GM21576 (cell line): ENCODE data around the gene C3orf70.

ENCODE experiments used
- ATAC-seq: cut with Tn5 transposase; IDR thresholded peaks from one replicate; pipeline ENCODE4 v1.9.1; 2021; ENCODE audit warnings: mild to moderate bottlenecking, moderate library complexity; ENCODE audit not compliant: unreplicated experiment

C3orf70 gene

DNA sequence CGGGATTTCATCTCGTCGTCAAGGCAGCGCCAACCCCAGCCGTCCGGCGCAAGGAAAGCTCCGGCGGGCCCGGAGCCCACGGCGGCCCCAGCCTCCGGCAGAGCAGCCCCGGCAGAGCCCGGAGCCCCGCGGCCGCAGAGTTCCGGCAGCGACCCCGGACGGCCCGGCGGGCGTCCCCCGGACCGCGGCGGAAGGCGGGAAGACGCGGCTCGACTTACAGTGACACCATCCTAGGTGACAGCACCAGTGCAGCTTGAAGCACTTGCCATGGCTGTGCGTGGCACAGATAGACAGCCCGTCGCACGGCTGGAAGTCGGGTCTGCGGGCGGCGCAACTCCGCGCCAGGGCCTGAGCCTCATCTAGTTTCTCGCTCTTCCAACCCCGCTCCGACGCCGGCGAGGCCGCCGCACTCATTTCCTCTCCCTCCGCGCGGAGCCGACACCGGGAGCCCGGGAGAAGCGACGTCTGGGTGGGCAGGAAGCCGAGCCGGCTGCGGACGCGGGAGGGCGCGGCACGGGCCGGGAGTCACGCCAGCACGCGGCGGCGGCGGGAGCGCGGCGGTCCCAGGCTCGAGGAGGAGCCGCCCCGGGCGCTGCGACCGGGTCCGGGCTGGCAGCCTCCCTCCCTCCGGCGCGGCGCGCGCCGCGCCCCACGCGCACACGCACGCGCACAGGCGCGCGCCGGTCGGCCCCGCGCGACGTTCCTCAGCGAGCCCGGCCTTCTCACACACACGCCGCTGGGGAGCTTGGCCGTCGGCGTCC is at the start of gene C3orf70:
TSS of gene C3orf70 (minus strand) at position 651 of the 761 bp plus-strand sequence. CDS start at position 414, 237 bp downstream.
- peak; percentile 51 for ATAC-seq

DNA sequence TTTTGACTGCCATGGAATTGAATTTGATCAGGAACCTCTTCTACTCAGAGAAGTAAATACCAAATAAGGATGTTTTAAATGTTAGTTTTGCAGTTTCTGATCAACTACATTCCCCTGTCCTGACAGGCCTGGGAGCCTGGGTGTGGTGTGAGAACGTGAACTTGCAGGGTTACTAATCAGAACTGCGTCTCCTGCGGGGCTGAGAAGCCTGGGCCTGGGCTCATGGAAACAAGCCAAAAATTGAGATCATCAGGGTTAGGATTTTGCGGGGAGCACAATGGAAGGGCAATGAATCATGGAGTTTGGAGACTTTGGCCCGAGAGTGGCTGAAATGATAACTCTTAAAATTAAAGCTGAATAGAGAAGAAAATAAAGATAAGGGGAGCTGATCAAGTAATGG is 47.8 kb upstream of the C3orf70 start:
- no peak for ATAC-seq

GRCh38 chr3:185199671-185200070 is 46.8 kb upstream of the C3orf70 start:
- ATAC-seq: no peak

- ATAC-seq: no peak
Observed at GRCh38 chr3:185199206-185199605, 46.3 kb upstream of the C3orf70 start.

DNA sequence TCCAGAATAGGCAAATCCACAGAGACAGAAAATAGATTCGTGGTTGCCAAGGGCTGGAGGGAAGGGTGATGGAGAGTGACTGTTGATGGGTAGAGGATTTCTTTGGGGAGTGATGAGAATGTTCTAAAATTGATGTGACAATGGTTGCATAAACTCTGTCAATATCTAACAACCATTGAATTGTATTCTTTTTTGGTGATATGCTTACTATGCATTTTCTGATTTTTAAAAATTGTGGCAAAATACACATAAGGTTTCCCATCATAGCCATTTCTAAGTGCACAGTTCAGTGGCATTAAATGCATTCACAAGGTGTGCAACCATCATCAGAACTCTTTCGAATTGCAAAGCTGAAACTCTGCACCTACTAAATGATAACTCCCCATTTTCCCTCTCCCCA is 44.2 kb upstream of the C3orf70 start:
- no peak for ATAC-seq

- ATAC-seq: no peak
Observed at GRCh38 chr3:185195652-185196051, 42.8 kb upstream of the C3orf70 start.

DNA sequence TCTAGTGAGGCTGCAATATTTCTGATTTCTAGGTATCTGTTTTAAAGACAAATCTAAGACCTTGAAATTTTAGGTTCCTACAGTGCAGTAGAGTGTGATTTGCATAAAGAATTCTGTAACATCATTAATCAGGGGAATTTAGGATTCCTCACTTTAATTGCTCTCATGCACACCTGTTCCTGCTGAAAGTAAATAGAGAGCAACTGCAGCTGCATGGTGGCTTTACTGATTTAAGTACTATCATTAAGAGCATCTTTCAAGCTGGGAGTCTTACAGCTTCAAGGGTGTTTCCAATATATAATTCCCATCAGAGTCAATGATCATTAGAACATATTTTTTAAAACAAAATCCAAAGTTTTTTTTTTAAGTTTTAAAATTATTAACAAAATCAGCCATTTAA is 36.0 kb upstream of the C3orf70 start:
- ATAC-seq: no peak

DNA sequence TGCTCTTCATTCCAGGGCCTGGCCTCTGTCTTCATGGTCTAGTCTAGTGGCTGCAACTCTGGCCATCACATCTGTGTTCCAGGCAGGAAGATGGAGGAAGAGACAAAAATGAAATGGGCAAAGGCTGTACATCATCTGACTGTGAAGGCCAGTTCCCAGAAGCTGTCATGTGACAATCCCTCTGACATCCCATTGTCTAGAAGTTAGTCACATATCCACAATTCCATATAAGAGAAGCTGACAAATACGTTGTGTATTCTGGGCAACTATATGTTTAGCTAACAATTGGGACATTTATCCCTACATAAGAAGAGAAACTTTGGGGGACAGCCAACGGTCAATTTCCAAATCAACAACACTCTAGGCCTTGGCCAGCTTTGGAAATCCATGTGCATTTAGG is 34.5 kb upstream of the C3orf70 start:
- ATAC-seq: no peak

DNA sequence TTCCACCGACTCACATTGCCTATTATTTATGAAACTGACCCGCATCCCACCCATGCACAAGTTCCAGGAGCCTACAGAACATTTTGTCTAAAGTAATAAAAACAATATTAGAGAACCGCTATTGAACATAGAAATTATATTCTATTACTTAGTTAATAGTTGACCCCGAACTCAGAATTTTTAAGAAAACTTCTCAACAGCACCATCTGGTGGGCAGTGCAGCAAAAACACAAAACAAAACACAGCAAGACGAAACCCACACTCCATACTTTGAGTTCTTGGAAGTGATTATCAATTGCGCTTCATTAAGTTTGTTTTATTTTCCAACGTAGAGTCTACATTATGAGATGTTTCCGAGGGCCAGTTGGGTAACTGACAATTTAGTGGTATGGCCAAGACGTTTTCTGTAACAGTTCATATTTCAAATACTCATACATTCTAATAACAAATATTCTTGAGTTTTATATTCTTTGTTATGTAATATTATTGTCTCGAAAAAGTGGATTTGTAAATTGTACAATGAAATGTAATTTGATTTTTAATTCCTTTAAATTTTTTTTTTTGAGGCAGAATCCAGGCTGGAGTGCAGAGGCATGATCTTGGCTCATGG is 24.0 kb upstream of the C3orf70 start:
- no peak for ATAC-seq

DNA sequence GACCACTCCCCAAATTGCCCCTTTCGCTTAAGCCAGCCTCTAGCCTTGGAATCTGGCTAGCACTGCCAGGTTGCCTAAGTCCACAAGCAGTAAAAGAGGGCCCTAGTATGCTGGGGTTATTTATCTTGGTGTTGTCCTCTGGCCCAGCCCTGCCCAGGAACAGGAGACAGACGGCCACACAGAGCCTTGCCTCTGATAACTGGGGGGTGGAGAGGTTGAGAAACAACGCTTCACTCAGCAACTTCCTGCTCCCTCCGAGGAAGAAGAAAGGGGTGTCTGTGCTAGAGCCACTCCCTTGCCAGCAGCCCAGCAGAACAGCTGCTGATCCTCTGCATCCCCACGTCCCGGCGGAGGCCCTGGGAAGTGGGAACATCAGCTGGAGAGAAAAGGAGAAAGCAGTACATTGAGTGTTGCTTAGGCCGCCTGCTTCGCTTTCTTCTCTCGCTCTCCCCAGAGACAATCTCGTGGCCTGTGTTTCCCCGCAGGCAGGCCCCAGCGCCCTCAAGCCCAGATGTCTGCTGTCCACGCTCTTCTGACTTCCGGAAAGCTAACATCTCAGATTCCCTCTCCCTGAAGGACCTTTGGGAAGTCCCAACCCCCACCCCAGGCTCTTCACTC is 22.6 kb upstream of the C3orf70 start:
- ATAC-seq: peak; percentile 66

DNA sequence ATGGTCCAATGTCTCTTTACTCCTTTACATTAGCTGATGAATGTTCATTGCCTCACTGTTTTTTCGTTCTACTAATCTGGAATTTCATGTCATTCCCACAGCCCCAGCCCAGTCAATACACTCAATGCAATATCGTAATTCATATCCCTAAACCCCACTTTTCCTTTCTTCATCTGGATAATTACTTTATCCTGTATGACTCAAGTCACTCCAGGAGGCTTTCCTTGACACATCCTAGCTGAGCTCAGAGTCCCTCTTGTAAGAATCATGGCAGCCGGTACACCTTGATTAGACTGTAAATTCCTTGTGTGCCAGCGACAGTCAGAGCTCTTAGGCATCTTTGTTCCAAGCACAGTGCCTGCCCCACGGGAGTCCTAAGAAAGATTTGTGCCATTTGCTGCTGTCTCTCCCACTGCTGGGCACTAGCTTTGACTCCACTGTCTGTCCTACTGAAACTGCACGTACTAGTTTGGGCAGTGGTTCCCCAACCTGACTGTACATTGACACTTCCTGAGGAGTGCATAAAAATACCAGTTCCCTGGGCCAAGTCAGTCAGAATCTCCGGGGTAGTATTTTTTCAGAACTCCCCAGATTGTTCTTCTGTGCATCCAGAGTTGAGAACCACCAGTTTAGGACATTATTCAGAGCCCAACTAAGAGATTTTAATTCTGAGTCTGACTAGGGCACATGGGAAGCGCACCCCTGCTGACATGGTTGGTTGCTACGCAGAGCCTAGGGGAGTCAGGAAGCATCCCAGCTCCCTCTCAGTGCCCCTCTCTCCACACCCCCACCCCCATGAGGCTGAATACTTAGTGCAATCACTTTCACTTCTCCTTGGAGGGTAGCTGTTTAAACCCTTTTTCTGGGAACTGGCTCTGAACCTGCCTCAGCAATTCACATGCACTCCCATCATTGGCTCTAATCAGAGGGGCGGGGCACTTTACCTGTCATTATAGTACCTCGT is 19.5 kb upstream of the C3orf70 start:
- no peak for ATAC-seq

- no peak for ATAC-seq
Observed at GRCh38 chr3:185164428-185165217, 11.8 kb upstream of the C3orf70 start.

- no peak for ATAC-seq
Observed at GRCh38 chr3:185162634-185163033, 9.8 kb upstream of the C3orf70 start.

DNA sequence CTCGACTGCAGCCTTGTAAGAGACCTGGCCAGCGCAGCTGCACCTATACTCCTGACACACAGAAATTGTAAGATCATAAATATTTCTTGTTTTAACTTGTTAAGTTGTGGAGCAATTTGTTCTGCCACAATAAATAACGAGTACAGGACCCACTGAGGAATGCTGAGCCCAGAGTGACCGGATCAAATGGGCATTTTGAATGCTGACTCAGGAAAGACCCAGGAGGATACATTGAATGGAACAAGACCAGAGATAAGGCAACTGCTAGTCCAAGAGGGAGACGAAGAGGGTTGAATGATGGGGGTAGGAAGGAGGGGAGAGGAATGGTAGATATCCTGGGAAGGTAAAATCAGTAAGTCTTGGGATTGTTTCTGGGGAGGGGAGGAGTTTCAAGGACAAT is 8.9 kb upstream of the C3orf70 start:
- no peak for ATAC-seq

DNA sequence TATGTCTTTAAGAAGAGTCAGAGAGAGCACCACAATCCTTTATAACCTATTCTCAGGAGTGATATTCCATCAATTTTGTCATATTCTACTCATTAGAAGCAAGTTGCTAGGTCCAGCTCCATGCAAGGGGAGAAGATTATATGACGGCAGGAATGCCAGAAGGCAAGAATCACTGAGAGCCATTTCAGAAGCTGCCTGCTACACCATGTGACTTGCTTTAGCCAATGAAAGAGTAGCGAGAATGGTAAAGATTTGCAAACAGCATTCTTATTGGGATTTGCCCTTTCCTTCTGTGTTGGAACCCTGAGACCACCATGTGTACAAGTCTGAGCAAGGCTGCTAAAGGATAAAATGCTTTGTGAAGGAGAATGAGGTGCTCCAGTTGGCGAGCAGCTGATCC is 4.5 kb upstream of the C3orf70 start:
- ATAC-seq: no peak

GRCh38 chr3:185155678-185156077 is 2.8 kb upstream of the C3orf70 start:
- ATAC-seq: no peak

DNA sequence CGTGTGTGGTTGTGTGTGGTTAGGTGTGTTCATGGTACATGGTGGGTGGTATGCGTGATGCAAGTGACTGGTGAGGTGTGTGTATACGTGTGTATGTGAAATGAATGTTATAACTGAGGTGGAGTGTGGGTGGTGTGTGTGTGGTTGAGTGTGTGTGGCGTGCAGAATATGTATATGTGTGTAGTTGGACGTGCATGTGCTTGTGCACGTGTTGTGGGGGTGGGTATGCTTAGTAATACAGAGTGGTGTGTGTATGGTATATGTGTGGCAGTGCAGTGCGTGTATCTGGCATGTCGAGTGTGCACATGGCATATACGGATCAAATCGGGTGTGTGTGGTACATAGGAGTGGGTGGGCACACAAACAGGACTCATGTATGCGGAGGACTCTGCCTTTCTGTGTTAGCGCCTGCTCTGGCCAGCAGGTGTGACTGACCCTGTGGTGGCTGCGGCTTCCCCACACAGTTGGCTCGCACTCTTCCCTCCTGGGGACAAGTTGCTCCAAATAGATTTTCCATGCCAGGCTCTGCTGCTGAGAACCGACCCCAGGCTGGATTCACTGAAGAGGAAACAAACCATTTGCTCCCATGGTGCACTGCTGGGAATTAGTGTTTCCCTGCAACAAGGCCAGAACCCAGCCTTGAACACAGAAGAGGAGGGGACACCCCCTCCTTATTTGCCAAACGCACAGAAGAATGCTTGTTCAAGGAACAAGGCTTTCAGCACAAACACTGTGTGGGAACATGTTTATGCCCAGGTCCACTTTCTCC is 1.2 kb upstream of the C3orf70 start:
- no peak for ATAC-seq

GRCh38 chr3:185153171-185153771 is 411 bp upstream of the C3orf70 start:
- ATAC-seq: peak; percentile 16

DNA sequence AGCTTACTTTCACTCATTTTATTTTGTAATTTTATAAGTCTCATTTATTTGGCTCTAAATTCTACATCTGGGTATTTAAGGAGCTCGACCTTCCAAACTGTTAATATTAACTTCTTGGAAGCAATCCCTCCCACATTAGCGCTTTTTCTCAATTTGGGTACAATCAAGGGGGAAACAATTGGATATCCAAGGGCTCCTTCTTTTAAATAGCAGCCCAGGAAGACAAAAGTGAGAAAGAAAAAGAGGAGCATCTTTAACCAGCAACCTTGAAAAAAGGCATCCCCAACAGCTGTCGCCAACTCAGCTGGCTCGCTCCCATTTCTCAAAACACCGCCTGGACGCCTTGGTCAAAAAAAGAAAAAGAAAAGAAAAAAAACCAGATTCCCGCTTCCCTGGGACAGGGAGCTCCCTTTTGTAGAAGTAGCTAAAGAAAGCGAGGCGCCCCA is 873 bp downstream of the C3orf70 start:
- ATAC-seq: no peak
